H9 (cell line): ENCODE data around the gene FBXL7. TPM values are rescaled to one million over a fixed set of nuclear protein-coding genes. Genes with fewer than 3 reads are reported as not detected.

ENCODE experiments used
- DNase-seq: peaks from one replicate; pipeline ENCODE4 v3.0.0-alpha.2; 2017
- H2AFZ ChIP-seq: one replicate; pipeline ENCODE4 v1.6.1; 2013; ENCODE audit warnings: mild to moderate bottlenecking, low read length, control low read depth, moderate library complexity
- H2AK5ac ChIP-seq: 2 replicates; pipeline ENCODE4 v1.6.1; 2013; ENCODE audit warnings: low read length, control low read depth, mixed read lengths; ENCODE audit not compliant: insufficient read length
- H2BK120ac ChIP-seq: one replicate; pipeline ENCODE4 v1.6.1; 2013; ENCODE audit warnings: low read depth, mild to moderate bottlenecking, low read length, control low read depth, inconsistent platforms; ENCODE audit not compliant: poor library complexity, severe bottlenecking
- H2BK12ac ChIP-seq: 2 replicates; pipeline ENCODE4 v1.6.1; 2013; ENCODE audit warnings: low read length, control low read depth, mixed read lengths, low read depth; ENCODE audit not compliant: insufficient read length
- H2BK15ac ChIP-seq: 2 replicates; pipeline ENCODE4 v1.6.1; 2013; ENCODE audit warnings: low read depth, low read length, control low read depth
- H2BK20ac ChIP-seq: one replicate; pipeline ENCODE4 v1.6.1; 2013; ENCODE audit warnings: low read depth, mild to moderate bottlenecking, low read length, control low read depth, inconsistent platforms; ENCODE audit not compliant: poor library complexity, severe bottlenecking
- H2BK5ac ChIP-seq: 2 replicates; pipeline ENCODE4 v1.6.1; 2013; ENCODE audit warnings: low read length, control low read depth, mixed read lengths; ENCODE audit not compliant: insufficient read length
- H3K14ac ChIP-seq: 2 replicates; pipeline ENCODE4 v1.6.1; 2013; ENCODE audit warnings: low read length, control low read depth; ENCODE audit not compliant: insufficient read depth
- H3K18ac ChIP-seq: 2 replicates; pipeline ENCODE4 v1.6.1; 2013; ENCODE audit warnings: low read depth, mild to moderate bottlenecking, mixed read lengths, low read length, control low read depth; ENCODE audit not compliant: insufficient read length
- H3K23ac ChIP-seq: 2 replicates; pipeline ENCODE4 v1.6.1; 2013; ENCODE audit warnings: low read length, control low read depth, mixed read lengths, low read depth; ENCODE audit not compliant: insufficient read length
- H3K23me2 ChIP-seq: 2 replicates; pipeline ENCODE4 v1.6.1; 2013; ENCODE audit warnings: low read depth, mild to moderate bottlenecking, mixed read lengths, low read length, control low read depth; ENCODE audit not compliant: insufficient read length, poor library complexity, severe bottlenecking
- H3K27ac ChIP-seq: 2 replicates; pipeline ENCODE4 v1.5.1; 2013; ENCODE audit warnings: low read length, control low read depth, mixed read lengths, low read depth; ENCODE audit not compliant: insufficient read length
- H3K27me3 ChIP-seq: 2 replicates; pipeline ENCODE4 v1.6.1; 2013; ENCODE audit warnings: low read length, control low read depth, inconsistent platforms; ENCODE audit not compliant: insufficient read depth
- H3K4ac ChIP-seq: 2 replicates; pipeline ENCODE4 v1.6.1; 2013; ENCODE audit warnings: low read depth, mild to moderate bottlenecking, control low read depth, inconsistent platforms, low read length, moderate library complexity
- H3K4me1 ChIP-seq: 2 replicates; pipeline ENCODE4 v1.6.1; 2013; ENCODE audit warnings: low read length, control low read depth, inconsistent platforms; ENCODE audit not compliant: insufficient read depth
- H3K4me2 ChIP-seq: 2 replicates; pipeline ENCODE4 v1.6.1; 2013; ENCODE audit warnings: low read length, control low read depth, mixed read lengths; ENCODE audit not compliant: insufficient read length, insufficient read depth
- H3K56ac ChIP-seq: 2 replicates; pipeline ENCODE4 v1.6.1; 2013; ENCODE audit warnings: low read depth, mild to moderate bottlenecking, mixed read lengths, low read length, control low read depth; ENCODE audit not compliant: insufficient read length
- H3K79me1 ChIP-seq: 2 replicates; pipeline ENCODE4 v1.6.1; 2013; ENCODE audit warnings: low read depth, mild to moderate bottlenecking, moderate library complexity, low read length, control low read depth, inconsistent platforms; ENCODE audit not compliant: insufficient read depth, poor library complexity, severe bottlenecking
- H3K79me2 ChIP-seq: 2 replicates; pipeline ENCODE4 v1.6.1; 2013; ENCODE audit warnings: low read length, control low read depth, inconsistent platforms; ENCODE audit not compliant: insufficient read depth
- H3K9ac ChIP-seq: 2 replicates; pipeline ENCODE4 v1.6.1; 2013; ENCODE audit warnings: low read length, control low read depth, mixed read lengths; ENCODE audit not compliant: insufficient read length; ENCODE audit errors: extremely low read depth
- H3K9me3 ChIP-seq: one replicate; pipeline ENCODE4 v1.6.1; 2013; ENCODE audit warnings: low read depth, low read length, inconsistent platforms; ENCODE audit not compliant: control insufficient read depth
- H3T11ph ChIP-seq: one replicate; pipeline ENCODE4 v1.6.1; 2013; ENCODE audit warnings: mild to moderate bottlenecking, low read length, control low read depth, inconsistent platforms
- H4K20me1 ChIP-seq: one replicate; pipeline ENCODE4 v1.6.1; 2013; ENCODE audit not compliant: control insufficient read depth, insufficient read length, insufficient read depth
- H4K5ac ChIP-seq: 2 replicates; pipeline ENCODE4 v1.6.1; 2013; ENCODE audit warnings: low read depth, mild to moderate bottlenecking, mixed read lengths, low read length, control low read depth; ENCODE audit not compliant: insufficient read length
- H4K8ac ChIP-seq: replicated peaks from 2 replicates; pipeline ENCODE4 v1.6.1; 2013; ENCODE audit warnings: low read length, control low read depth, mixed read lengths, low read depth; ENCODE audit not compliant: insufficient read length
- H4K91ac ChIP-seq: 2 replicates; pipeline ENCODE4 v1.6.1; 2013; ENCODE audit warnings: low read depth, mild to moderate bottlenecking, moderate library complexity, mixed read lengths, low read length, control low read depth; ENCODE audit not compliant: insufficient read length
- H3K27ac Mint-ChIP-seq, 3 experiments: 2 replicates in 2 of 3; 3 replicates in 1 of 3; pipeline ENCODE4 v1.8.0; 2020 to 2021; ENCODE audit warnings: mixed read lengths in 3 of 3, mild to moderate bottlenecking in 1 of 3, moderate library complexity in 1 of 3
- H3K27me3 Mint-ChIP-seq: 2 replicates; pipeline ENCODE4 v1.8.0; 2021; ENCODE audit warnings: low read depth, mild to moderate bottlenecking, moderate library complexity, mixed read lengths
- H3K36me3 Mint-ChIP-seq, 3 experiments: 2 replicates in 2 of 3; 3 replicates in 1 of 3; pipeline ENCODE4 v1.8.0; 2020 to 2021; ENCODE audit warnings: low read depth in 3 of 3, mixed read lengths in 3 of 3; ENCODE audit not compliant: insufficient read depth in 1 of 3
- H3K4me1 Mint-ChIP-seq, 2 experiments: 2 replicates each; pipeline ENCODE4 v1.8.0; 2020; ENCODE audit warnings: mixed read lengths in 2 of 2
- H3K4me3 Mint-ChIP-seq, 2 experiments: 2 replicates in 1 of 2; 3 replicates in 1 of 2; pipeline ENCODE4 v1.8.0; 2020 to 2021; ENCODE audit warnings: mild to moderate bottlenecking in 2 of 2, mixed read lengths in 2 of 2, moderate library complexity in 1 of 2
- H3K9me3 Mint-ChIP-seq, 2 experiments: 2 replicates in 1 of 2; 3 replicates in 1 of 2; pipeline ENCODE4 v1.8.0; 2020; ENCODE audit warnings: mild to moderate bottlenecking in 2 of 2, mixed read lengths in 2 of 2, moderate library complexity in 1 of 2
- WGBS: extraction: QIAGEN DNeasy Blood & Tissue Kit; methylation state at CpG from one replicate; pipeline ENCODE4 v1.1.7; 2013; ENCODE audit warnings: missing lambda C conversion rate, low lambda C conversion rate, mixed read lengths; ENCODE audit not compliant: insufficient read length; ENCODE audit errors: extremely low coverage; 5-methylcytosine and 5-hydroxymethylcytosine counted together
- total RNA-seq: library from RNA; stranded (reverse); gene quantifications from 2 replicates; pipeline ENCODE4 v1.2.1, GENCODE V29; 2021
- TF ChIP-seq, protein P1 (sequence below): fragments of 200-600 bp; sonication (generic); conservative IDR thresholded peaks from 3 replicates; pipeline ENCODE4 v1.8.0; 2021; ENCODE audit warnings: antibody characterized with exemption, mild to moderate bottlenecking

Gene FBXL7
- total RNA-seq, 1 experiment from 2014 or later = 14.6 TPM

DNA sequence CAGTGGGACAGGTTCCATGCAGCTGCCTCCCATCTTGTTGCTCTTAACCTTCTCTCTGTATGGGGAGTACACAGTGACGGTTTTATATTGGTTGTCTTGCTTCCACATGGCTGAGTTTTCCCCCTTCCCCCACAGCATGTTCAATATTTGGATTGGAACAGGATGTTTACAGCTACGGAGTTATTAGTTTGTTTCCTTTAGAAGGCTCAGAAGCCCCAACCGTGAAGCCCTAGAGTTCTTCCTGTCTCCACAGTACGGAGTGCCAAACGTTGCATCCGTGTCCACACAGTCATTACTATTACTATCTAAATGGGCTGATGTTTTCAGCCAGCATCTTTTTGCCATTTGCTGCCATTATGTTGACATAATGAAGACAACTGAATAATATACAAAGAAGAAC, 402.1 kb downstream of the FBXL7 start:
- no peaks in the 10 kb centered on the region for H3K9me3 ChIP-seq
- DNase-seq = no peak
- TF ChIP-seq, protein P1, sequence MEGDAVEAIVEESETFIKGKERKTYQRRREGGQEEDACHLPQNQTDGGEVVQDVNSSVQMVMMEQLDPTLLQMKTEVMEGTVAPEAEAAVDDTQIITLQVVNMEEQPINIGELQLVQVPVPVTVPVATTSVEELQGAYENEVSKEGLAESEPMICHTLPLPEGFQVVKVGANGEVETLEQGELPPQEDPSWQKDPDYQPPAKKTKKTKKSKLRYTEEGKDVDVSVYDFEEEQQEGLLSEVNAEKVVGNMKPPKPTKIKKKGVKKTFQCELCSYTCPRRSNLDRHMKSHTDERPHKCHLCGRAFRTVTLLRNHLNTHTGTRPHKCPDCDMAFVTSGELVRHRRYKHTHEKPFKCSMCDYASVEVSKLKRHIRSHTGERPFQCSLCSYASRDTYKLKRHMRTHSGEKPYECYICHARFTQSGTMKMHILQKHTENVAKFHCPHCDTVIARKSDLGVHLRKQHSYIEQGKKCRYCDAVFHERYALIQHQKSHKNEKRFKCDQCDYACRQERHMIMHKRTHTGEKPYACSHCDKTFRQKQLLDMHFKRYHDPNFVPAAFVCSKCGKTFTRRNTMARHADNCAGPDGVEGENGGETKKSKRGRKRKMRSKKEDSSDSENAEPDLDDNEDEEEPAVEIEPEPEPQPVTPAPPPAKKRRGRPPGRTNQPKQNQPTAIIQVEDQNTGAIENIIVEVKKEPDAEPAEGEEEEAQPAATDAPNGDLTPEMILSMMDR = no peak

More for the DNA sequence above, 402.1 kb downstream of the FBXL7 start:
- H3K27me3 Mint-ChIP-seq = no peaks in the 10 kb centered on the region
- no peak overlapping the region for H2BK15ac ChIP-seq
- H3K4me3 Mint-ChIP-seq = no peak overlapping the region
- no peak overlapping the region for H3K23ac ChIP-seq
- no peaks in the 10 kb centered on the region for H3K23me2 ChIP-seq
- H2BK120ac ChIP-seq = no peak overlapping the region
- H2BK12ac ChIP-seq = no peak overlapping the region
- no peaks in the 10 kb centered on the region for H4K20me1 ChIP-seq
- no peak overlapping the region for H2BK5ac ChIP-seq
- no peak overlapping the region for H2AK5ac ChIP-seq
- no peaks in the 10 kb centered on the region for H3K27me3 ChIP-seq
- H3K27ac ChIP-seq = no peak overlapping the region
- H3K4me1 ChIP-seq = no peaks in the 10 kb centered on the region
- H3K18ac ChIP-seq = no peak overlapping the region
- no peak overlapping the region for H3K4me2 ChIP-seq
- H3K4ac ChIP-seq = no peak overlapping the region
- H3K9ac ChIP-seq = no peak overlapping the region
- no peaks in the 10 kb centered on the region; a peak in 1 of 7 replicates for H3K36me3 Mint-ChIP-seq
- H3T11ph ChIP-seq = no peak overlapping the region
- H2BK20ac ChIP-seq = no peak overlapping the region
- H4K8ac ChIP-seq = no peak overlapping the region
- no peaks in the 10 kb centered on the region for H3K79me1 ChIP-seq
- no peak overlapping the region for H3K56ac ChIP-seq
- no peak overlapping the region for H3K14ac ChIP-seq
- no peak overlapping the region for H4K91ac ChIP-seq
- no peaks in the 10 kb centered on the region for H3K79me2 ChIP-seq
- no peak overlapping the region for H2AFZ ChIP-seq
- H3K9me3 Mint-ChIP-seq = no peaks in the 10 kb centered on the region
- H4K5ac ChIP-seq = no peak overlapping the region
- no CpG with 5 or more reads among the region's 6 CpGs for WGBS
- peak overlapping the region in 1 of 3 experiments; percentile 65; a peak in 1 of 7 replicates for H3K27ac Mint-ChIP-seq
- no peaks in the 10 kb centered on the region for H3K4me1 Mint-ChIP-seq
